NCI-H446 (cell line): Measurements from ENCODE around the gene SIRPB2.

Source experiments
- DNase-seq, 2 experiments: peaks; one replicate each; lab custom pipeline; 2025; lab: John Stamatoyannopoulos, UW

The SIRPB2 gene

GRCh38 chr20:1441133-1441532 lies 50.1 kb downstream of the SIRPB2 start:
- no peak for DNase-seq

DNA sequence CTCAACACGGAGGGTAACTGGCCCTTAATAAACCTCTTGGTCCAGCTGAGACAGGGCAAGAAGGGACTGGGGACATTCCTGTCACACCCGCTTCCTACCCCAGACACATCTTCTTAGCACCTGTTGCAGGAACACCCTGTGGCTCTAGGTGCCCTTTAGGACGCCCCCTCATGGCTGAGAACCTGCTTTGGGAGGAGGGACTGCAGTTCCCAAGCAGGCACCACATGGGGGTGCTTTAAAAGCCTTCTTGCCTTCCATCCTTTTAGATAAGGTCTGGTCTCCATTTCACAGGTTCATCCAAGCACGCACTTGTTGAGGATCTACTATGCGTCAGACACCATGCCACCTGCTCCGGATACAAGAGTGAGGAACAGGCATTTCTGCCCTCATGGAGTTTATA lies 51.2 kb downstream of the SIRPB2 start:
- no peak for DNase-seq

DNA sequence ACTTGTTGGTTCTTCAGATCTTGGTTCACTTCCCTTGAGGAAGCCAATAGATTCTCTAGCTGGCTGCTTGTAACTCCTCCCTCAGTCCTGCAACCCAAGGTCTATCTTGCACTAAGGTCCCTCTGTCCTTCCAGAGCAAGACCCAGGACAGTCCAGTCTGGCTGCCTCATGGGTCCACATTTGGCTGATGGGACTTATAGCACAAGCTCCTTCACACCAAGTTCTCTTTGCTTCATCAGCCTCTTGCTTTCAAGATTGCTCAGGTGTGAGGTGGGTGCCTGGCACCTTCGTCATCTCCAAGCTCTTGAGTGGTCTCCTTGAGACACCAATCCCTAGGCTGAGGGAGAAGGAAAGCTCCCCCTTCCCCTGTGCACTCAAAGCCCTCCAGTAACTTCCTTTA lies 52.9 kb downstream of the SIRPB2 start:
- no peak for DNase-seq

GRCh38 chr20:1437235-1437904 lies 53.9 kb downstream of the SIRPB2 start:
- peak; percentile 44 to 69 for DNase-seq

- DNase-seq: no peak
These were observed 55.0 kb downstream of the SIRPB2 start for GRCh38 chr20:1436263-1436662.

DNA sequence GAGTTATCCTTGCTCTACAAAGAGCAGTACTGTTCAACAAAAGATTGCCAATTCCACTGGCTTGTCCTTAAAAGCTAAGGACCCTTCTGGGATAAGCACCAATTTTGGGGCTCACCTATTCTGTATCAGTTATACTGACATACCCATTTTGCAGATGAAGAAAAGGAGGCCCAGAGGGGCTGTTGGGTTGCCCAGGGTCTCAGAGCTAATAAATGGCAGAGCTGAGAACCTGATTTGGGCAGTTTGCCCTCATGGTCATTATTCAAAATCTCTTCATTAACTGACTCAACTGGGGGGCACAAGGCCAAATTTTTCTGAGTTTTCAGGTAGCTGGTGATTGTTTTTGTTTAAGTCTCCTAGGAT lies 55.9 kb downstream of the SIRPB2 start:
- DNase-seq: no peak

DNA sequence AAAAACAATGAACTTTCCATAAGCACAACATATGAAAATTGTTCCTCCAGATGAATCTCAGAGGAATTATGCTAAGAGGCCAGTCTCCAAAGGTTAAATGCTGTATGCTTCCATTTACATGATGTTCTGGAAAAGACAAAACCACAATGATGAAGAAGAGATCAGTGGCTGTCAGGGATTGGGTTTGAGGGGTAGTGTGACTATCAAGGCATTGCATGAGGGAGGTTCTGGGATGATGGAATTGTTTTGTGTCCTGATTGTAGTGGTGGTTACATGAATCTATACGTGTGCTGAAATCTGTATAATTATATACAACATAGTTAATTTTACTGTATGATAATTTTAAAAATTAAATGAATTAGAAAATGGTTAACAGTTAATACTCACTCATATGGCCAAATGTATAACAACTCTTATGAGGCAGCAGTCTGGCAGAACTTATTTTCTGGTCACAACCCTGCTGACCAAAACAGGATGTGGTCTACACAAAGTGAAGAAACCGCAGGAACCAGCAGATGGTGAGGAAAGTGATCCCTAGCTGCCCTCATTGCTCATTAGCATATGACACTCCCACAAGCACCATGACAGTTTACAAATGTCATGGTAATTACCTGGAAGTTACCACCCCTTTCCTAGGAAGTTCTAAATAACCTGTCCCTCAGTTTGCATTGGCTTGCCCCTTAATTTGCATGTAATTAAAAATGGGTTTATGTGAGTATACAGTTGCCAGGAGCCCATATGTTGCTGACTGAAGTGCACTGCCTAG lies 56.5 kb downstream of the SIRPB2 start:
- no peak for DNase-seq

- no peak for DNase-seq
These were observed 60.1 kb downstream of the SIRPB2 start for GRCh38 chr20:1431158-1431557.

DNA sequence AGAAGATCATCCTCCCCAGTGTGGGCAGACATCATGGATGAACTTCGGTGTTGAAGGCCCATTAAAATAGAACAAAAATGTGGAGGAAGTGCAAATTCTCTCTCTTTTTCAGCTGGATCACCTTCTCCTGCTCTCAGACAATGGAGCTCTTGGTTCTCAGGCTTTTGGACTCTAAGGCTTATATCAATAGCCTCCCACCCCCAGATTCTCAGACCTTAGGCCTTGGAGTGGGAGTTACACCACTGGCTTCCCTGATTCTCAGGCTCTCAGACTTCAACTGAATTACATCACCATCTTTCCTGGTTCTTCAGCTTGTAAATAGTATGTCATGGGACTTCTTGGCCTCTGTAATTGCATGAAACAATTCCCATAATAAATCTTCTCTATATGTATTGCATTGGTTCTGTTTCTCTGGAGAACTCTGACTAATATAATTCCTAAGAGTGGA lies 61.2 kb downstream of the SIRPB2 start:
- DNase-seq: no peak

GRCh38 chr20:1429143-1429728 lies 62.0 kb downstream of the SIRPB2 start:
- no peak for DNase-seq

DNA sequence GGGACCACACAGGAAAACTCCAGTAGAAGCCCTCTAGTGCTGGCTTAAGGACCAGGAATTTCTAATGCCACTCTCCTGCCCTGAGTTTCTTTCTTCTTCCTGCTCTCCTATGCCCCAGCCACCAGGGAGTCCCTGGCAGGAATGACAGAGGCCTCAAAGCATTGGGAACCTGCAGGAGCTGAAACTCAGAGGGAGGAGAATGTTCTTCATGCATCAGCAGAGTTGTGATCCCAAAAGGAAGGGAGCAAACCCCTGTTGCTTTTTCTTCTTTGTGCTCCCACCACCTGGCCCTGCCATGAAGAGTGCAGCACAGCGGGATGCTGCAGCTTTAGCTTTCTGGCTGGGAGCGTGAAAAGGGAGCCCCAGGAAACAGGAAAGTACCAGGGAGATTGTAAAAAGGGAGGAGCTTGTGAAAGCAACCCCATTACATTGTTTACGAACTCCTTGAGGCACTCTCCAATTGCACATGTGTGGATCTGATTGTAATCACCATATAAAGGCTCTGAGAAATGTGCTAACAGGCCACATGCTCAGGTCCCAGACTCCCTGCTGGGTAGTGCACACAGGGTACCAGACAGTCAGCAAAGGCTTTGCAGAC lies 63.7 kb downstream of the SIRPB2 start:
- DNase-seq: no peak

GRCh38 chr20:1426231-1426849 lies 64.9 kb downstream of the SIRPB2 start:
- no peak for DNase-seq
